ENCODE data around the gene TSHZ2.

The TSHZ2 gene

DNA sequence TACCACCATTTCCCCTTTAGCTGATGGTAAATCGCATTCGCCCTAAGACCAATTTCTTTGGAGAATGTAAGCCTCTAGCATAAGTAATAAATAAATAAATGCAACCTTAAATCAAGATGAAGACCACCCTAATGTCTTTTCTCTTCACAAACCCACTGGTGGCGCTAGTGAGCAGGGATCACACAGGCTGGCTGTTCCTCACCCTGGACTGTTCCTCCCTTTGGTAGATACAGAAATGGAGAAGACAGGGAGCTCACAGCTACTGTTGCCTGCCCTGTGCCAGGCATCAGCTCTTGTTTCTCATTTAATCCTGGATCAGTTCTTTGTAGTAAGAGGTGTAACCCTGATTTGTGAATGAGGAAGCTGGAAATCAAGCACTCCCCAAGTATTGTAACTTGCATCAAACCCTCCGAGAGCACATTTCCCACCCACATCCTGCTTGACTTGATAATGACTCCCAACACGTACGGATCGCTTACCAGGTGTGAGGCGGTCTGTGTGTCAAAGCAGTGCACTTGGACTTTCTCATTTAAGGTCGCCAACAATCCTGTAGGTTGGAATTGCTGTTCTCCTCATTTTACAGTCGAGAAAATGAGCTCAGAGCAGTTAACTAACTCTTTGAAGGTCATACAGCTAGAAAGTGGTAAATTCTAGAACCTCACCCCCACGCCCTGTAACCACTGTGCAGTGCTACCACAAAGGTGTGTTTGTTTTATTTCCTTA is 236.1 kb downstream of the TSHZ2 start:
- no peak for DNase-seq (ENCODE audit: low spot score)

DNA sequence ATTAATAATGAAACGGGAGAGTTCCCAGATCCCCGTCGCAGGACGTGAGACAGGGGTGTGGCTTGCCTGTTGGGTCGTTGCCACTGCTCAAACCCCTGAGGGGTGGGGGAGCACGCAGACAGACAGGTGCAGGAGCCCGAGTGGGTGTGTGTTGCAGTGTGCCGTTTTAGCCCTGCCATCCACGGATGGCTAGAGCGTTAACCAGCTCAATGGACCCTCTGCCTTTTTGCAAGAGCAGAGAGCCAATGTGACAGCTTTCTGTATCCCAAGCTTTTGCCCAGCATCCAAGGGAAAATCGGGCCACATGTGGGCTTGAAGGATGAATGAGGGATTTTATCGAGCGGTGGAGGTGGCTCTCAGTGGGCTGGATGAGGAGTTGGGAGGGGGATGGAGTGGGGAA is 237.9 kb downstream of the TSHZ2 start:
- DNase-seq (ENCODE audit: low spot score): no peak

DNA sequence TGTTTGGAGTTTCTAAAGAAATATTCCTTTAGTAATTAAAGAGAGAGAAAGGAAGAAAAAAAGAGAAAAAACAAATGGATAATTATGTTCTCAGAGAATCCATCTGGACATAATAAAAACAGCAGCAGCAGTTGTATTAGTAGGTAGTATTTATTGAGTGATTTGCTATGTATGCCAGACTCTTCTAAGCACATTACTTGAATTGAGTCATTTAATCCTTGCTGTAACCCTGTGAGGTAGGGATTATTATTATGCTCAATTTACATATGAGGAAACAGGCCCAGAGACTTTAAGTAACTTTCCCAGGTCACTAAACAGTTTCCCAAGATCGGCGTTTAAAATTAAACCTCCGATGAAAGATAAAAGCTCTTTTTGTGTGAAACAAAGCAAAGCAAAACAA is 238.8 kb downstream of the TSHZ2 start:
- no peak for DNase-seq (ENCODE audit: low spot score)

DNA sequence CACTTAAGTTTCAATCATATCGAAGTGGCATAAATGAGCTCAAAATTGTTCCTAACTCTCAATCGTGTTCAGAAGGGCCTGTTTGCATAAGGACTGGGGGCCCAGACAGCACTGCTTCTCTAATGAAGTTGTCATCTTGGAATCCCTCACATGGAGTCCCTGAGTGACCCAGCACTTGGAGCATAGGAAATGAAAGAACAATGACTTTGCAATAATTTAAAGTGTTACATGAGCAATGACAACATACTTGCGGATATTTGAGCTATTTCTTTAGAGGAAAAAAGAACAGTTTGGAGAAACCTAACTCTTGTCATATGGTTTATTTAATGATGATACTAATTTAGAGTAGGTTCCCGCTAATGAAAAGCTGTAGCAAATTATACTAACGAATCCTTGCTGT is 239.9 kb downstream of the TSHZ2 start:
- no peak for DNase-seq (ENCODE audit: low spot score)

DNA sequence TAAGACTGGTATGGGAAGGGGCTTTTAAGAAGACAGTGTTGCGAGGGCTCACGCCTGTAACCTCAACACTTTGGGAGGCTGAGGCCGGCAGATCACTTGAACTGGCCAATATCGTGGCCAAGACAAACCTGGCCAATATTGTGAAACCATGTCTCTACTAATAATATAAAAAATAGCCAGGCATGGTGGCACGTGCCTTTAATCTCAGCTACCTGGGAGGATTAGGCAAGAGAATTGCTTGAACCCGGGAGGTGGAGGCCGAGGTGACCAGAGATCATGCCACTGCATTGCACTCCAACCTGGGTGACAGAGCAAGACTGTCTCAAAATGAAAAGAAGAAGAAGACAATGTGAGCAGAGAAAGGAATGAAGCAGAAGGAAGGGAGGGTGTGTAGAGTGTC is 242.2 kb downstream of the TSHZ2 start:
- no peak for DNase-seq (ENCODE audit: low spot score)

DNA sequence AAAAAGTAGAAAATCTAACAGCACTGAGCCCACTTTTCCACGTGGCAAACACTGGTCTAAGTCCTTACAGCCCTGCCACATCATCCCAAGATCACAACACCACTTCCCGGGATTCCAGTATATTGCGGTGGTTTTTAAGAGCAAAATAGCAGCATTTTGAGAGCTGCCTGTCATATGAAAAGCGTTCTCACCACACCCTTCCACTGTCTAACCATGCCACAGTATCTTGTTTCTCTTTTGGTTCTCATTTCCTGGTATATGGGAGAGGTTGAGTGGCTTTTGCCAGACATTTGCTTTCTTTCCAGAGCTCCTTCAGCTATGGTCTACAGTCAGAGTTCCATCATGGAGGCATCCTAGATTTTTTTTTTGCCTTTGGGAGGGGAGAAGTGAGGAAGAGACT is 243.0 kb downstream of the TSHZ2 start:
- peak; percentile 48 for DNase-seq (ENCODE audit: low spot score)

DNA sequence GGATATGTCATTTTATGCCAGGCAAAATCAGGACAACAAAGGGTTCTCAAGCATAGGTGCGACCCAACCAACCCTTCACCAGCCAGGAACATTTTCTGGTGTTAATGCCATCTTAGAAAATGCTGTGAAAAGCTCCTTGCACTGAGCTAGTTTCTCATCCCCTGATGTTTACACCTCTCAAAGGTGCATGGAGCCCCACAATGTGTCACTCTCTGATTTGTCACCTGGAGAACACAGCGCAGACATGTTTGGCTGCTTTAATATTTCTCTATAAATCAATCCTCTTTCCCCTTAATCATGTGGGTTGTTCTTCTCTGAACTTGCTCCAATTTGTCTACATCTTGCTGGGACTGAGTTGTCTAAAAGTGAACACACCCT is 244.3 kb downstream of the TSHZ2 start:
- DNase-seq (ENCODE audit: low spot score): no peak

DNA sequence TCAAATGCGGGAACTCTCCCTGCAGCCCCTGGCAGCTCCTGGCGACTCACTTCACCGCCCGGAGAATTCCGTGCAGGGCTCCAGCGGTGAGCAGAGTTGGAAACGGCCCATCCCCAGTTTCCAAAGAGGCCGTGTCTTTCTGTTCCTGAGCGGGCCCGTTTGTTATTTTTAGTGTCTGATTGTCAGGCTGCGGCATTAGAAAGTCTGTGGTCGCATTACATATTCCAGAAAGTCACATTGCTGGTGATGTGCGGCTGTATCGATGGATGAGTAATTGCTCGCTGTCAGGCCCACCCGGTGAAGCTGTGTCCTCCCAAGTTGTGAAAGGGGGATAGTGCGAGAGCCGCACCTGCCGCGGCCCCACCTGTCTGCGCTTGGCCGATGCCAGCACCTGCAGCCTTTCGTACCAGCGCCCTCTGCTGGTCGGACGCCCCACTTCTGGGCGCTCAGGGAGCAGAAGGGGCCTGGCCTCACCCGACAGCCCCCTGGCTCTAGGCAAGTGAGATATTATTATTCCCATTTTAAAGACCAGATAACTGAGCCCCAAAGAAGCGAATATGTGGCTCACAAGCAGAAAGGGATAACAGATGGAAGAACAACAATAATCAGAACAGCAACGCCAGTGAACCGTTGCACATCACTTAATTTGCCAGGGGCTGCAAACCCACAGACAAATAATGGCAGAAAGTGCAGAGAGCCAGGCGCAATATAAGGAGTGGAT is 244.9 kb downstream of the TSHZ2 start:
- DNase-seq (ENCODE audit: low spot score): peak; percentile 75

DNA sequence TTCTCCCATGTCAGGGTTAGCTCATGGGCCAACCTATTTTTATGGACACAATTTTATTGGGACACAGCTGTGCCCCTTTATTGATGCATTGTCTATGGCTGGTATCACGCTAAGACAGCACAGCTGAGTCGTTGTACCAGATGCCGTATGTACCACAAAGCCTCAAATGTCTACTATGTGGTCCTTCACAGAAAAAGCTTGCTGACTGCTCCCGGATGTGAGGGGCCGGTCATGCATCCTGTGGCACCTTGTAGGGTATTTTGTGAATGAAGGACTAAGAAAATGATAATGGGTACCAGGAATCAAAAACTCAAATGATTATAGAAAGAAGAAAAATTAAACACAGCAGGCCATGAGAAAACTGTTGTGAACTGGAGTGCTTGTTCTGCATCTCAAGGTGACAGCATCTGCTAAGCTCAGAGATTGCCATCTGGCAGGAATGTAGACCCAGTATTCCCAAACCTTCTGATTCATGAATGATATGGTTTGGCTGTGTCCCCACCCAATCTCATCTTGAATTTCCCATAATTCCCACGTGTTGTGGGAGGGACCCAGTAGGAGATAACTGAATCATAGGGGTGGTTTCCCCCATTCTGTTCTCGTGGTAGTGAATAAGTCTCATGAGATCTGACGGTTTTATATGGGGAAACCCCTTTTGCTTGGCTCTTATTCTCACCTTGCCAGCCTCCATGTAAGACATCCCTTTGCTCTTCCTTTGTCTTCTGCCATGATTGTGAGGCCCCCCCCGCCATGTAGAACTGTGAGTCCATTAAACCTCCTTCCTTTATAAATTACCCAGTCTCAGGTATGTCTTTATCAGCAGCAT is 248.5 kb downstream of the TSHZ2 start:
- no peak for DNase-seq (ENCODE audit: low spot score)

DNA sequence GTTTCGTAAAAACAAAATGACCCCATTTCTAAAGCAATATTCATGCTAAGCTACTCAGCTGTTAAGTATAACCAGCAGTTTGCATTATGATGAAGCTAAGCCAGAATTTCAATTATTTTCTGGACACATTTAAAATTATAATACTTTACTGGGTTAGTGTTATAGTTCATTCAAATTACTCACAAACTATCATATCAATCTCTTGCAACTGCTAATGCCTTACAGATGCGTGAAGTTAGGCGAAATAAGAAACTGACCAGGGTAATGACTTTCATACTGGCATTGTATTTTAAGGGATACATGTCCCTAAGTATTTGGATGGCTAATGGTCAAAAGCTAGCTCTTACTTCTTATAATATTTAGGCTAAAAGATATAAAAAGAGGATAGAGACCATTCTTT is 249.6 kb downstream of the TSHZ2 start:
- DNase-seq (ENCODE audit: low spot score): no peak

DNA sequence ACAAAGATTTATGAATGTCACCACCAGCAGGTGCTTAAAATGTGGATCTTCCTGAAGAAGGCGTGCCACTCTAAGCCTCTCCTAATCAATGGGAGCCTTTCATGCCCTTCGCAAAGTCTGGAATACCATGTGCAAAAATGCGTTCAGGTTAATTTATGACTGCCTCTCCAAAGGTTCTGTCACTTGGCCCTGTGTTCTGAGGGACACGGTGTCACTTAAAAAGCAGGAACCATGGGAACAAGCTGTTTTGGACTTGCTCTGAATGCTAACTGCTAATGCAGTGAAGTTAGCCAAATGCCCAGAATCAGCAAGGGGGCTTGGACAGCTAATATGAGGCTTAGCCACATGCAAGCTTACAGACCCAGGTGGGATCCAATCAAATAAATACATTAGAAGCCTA is 250.3 kb downstream of the TSHZ2 start:
- no peak for DNase-seq (ENCODE audit: low spot score)

DNA sequence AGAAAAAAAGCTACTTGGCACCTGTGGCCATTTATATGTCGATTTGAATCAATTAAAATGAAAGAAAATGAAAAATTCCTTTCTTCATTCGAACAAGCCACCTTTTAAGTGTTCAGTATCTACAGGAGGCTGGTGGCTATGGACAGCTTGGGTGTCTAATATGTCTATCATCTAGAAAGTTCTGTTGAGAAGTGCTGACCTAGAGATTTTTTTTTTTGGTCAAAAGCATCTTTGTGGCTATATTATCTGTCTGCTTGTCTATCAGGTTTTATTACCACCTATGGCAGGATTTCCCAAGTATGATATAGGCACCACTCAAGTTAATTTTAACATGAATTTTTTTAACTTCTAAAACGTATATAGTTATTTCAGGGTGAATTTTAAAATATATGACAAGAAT is 250.8 kb downstream of the TSHZ2 start:
- no peak for DNase-seq (ENCODE audit: low spot score)

DNA sequence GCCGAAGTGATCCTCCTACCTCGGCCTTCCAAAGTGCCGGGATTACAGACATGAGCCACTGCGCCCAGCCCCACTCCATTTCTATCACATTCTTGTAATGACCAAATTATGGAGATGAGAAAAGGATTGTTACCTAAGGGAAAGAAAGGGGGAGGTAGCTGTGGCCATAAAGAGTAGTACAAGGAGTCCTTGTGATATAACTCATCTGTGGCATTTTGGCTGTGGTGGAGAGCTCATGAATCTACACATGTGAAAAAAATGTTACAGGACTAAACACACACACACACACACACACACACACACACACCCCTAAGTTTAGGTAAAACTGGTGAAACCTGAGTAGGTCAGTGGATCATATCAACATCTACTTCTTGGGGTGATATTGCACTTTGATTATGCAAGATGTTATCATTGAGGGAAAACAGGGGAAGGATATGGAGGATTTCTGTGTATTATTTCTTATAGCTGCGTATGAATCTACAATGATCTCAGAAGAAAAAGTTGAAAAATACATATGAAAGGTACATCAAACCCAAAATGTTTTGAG is 251.5 kb downstream of the TSHZ2 start:
- no peak for DNase-seq (ENCODE audit: low spot score)

DNA sequence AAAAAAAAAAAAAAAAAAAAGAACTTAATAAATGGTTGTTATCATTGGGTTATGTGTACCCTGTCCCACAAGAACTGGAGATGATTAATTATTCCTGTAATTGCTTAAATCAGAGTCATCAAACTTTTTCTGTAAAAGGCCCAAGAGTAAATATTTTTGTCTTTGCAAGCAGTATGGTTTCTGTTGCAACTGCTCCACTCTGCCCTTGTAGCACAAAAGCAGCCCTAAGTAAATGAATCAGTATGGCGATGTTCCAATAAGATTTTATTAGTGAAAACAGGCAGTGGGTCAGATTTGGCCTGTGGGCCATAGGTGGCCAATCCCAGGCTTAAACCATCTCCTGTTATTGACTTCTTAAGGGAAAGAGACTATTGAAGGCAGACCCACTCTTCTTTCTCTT is 252.7 kb downstream of the TSHZ2 start:
- no peak for DNase-seq (ENCODE audit: low spot score)

DNA sequence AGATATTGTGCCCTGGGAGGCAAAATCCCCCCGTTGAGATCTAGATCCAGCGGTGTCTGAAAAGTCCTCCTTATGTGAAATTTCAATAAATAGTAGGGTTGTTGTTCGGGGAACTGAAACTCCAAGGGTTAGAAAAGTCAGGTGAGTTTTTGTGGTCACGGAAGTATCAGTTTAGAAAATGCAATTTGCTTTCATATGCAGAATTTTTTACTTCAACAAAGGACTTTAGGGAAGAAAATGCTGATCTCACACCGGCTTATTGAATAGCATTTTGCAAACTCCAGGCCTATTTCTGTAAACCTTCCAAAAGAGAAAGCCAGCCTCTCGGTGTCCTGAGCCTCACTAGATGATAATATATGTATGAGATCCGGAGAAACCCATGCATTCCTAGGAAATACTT is 254.7 kb downstream of the TSHZ2 start:
- DNase-seq (ENCODE audit: low spot score): no peak

DNA sequence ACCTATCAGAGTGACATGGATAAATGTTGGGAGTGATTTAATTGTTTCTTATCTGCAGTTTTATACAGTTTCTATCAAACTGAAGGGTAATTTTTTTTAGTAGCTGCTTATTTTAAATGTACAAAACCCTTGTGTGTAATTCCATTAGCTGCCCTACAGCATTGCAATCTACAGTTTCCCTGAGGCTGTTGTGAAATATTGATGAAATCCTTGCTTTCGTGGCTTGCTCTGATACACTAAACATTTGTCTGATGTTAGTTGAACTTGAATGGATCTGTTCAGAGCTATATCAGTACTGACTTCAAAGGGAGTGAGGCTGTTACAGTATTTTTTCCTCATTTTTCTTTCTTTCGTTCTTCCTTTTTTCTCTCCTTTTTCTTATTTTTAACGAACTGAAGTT is 255.4 kb downstream of the TSHZ2 start:
- DNase-seq (ENCODE audit: low spot score): no peak

DNA sequence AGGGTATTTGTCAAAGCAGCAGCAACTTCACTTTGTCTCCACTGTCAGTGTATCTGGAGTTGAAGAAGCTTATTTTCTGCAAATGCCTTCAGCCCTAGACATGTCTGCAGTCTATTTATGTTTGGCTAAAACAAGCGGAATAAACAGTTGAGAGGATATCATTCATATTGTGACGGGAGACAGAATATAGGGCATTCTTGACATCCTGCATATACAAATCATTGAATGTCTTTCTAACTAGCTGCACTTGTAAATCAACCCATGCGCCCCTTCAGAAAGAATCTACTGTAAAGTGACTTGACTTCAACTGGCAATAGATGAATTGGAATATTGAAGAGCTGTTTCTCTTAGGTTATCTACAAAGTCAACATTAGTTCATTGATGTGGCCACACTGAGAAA is 258.9 kb downstream of the TSHZ2 start:
- no peak for DNase-seq (ENCODE audit: low spot score)

DNA sequence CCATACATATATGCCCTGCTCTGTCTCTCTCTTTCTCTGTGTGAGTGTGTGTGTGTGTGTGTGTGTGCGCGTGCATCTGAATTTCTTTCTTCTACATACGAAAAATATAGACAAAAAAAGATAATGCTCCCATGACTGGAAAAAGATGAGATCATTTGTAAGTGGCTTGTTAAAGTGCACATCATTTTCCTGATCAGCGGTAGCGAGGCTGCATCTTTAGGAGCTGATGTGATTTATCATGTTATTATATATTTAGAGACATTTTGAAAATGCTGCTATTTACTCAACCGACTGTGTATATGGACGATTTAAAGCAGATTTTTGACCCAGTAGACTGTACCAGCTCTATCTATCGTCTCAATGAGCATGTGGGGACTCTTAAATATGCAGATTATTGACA is 265.3 kb downstream of the TSHZ2 start:
- no peak for DNase-seq (ENCODE audit: low spot score)

DNA sequence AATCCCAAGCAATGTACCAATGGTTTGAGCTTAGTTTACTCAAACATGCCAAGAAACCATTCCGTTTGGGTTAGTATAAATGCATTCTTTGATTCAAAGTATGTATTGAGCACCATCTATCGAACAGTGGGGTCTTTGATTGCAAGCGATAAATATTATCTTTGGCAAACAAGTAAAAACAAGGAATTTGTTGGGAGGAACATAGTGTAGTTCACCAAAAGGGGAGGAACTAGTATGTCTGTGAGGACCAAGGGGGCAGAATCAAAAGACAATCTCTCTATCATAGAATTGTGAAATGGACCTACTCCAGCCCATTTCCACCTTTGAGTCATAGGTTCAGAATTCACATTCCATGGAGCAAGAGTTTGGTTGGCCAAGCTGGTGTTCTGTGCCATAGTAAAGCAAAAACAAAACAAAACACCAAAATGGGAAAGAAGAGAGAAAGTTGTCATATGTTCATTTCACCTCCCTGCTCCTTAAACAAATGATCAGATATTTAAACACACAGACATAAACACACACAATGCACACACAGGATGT is 266.0 kb downstream of the TSHZ2 start:
- no peak for DNase-seq (ENCODE audit: low spot score)

DNA sequence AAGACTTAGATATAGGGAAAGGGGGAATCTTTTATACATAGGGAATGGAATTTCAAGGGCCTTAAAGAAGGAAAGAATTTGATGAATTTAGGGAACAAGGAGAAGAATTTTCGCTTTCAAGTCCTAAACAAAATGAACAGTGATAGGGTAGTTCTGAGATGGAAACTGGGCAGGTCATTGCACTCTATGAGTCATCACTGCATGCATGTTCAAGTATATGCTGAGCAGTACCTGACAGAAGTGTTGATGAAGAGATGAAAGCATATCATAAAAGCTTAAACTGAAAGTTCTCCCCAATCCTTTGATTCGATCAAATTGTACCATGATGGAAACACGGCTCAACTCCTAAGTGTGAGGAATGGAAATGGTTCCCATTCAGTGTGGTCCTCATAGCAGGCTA is 271.0 kb downstream of the TSHZ2 start:
- no peak for DNase-seq (ENCODE audit: low spot score)

DNA sequence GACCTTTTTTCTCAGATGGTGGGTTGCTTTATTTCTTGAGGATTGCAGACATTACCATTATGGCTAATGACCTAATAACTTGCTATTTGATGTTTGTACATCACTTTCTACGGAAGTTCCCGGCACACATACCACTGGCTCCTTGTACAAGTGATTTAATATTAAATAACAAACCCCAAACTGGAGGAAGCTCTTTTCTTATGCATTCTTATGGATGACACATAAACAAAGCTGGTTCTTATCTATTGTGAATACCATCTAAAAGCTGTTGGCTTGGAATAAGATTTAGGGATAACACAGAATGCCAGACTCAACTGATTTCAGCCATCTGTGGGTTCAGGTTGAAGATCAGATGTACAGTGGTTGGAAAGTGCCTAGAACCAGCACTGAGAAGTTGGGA is 272.6 kb downstream of the TSHZ2 start:
- DNase-seq (ENCODE audit: low spot score): no peak

DNA sequence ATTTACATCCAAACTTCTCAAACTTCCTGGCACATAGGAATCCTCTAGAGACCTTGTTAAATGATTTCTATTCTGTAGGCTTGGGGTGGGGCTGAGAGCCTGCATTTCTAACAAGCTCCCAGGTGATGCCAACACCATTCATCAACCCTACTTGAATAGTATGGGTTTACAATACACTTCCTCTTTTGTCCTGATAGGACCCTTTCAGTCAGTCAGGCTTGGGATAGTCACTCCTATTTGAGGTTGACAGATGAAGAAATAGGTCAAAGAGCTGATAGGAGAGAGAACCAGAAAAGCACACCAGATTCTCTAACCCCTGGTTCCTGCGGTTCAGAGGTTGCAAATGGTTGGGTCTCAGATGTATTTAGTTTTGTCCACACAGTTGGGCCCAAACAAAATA is 273.4 kb downstream of the TSHZ2 start:
- no peak for DNase-seq (ENCODE audit: low spot score)

Measured in activated CD4-positive, alpha-beta T cell treated with anti-CD3 and anti-CD28 coated beads, Interleukin-2, Interleukin-4, amounts not matched to agents 100 ng/mL and 50 ng/mL, durations not matched to agents 16 hours and 8 hours (primary cell).